ENCODE data around the gene C18orf54.
A peak's percentile ranks its signal among the peaks of the same experiment; 100 is the strongest.
"Not testable (repeated sequence)": the region's sequence is repeated elsewhere in the genome, so short reads cannot be mapped to it uniquely, and the experiment has no call there.

C18orf54 gene

DNA sequence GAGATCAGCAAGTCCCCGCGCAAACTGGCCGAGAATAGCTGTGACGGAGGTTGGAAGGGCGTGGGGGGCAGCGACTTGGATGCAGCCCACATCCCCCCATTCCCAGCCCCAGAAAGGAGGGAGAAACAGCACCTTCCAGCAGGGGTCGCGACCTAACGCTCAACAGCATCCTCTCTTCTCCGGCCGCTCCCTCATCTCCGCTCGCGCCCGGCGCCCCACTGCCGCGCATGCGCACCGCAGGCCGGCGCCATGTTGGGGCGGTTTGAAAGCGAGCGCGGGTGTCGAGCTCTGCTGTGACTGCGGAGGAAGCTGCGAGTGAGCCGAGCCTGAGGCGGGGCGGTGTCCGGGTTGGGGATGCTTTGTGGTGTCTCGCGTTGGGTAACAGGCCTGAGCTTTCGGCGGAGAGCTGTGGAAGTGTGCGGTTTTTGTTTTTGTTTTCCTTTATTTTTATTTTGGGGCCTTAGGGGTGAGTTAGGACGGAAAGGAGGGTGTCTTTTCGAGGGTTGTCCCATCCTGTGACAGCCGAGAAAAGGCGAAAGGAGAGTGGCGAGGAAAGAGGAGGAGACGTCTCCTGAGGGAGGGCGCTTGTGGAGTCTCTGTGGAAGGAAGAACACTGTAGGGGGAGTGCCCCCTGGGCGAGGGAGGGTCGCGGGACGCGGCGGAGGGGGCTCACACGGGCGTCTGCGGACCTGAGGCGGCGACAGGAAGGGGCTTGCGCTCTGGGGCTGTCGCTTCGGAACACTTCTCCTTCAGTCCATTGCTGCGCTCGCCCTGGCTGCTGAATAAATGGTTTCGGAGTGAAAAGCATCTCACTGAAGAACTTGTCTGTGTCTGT is at the start of gene C18orf54, which contains the start of gene STARD6:
C18orf54 (plus strand) TSS at position 247 of the 835 bp plus-strand sequence. CDS start 2,667 bp downstream, outside the sequence.
STARD6 (minus strand) TSS at position 199 of the 835 bp plus-strand sequence. CDS start 3,285 bp downstream, outside the sequence.
- peak within 1 kb of the TSS; percentile 48 for H3K27ac ChIP-seq
- peak; percentile 46 for DNase-seq (ENCODE audit: low read depth, low spot score)

GRCh38 chr18:54309564-54309963 is 48.1 kb upstream of the C18orf54 start:
- H3K27ac ChIP-seq; DNase-seq (ENCODE audit: low read depth, low spot score): not testable (repeated sequence)

DNA sequence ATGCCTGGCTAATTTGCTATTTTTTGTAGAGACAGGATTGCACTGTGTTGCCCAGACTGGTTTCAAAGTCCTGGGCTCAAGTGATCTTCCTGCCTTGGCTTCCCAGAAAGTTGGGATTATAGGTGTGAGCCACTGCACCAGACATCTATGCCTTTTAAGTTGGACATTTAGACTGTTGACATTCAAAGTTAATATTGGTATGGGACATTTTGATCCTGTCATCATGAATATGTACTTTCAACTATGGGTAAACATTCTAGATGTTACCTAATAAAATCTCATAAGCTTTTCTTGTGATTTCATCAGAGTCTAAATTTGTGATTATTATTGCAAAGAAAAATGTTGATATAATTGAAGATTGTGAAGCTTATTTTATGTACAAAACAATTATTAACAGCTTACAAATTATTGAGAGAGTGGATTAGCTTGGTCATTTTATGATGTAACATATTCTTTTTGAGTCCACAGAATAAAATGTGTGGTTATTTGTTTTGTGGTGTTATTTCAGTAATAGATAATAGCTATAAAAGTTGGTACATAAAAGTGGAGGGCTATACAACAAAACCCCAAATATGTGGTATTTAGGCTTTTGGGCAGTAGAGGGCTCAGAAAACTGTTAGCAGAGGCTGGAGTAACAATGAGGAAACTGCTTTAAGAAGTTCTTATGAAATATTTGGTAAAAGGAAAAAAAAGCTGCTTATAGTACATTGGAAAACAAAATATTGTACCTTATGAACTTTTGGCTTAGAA is 41.5 kb upstream of the C18orf54 start:
- DNase-seq (ENCODE audit: low read depth, low spot score) = no peak
- H3K27ac ChIP-seq = no peak overlapping the region

DNA sequence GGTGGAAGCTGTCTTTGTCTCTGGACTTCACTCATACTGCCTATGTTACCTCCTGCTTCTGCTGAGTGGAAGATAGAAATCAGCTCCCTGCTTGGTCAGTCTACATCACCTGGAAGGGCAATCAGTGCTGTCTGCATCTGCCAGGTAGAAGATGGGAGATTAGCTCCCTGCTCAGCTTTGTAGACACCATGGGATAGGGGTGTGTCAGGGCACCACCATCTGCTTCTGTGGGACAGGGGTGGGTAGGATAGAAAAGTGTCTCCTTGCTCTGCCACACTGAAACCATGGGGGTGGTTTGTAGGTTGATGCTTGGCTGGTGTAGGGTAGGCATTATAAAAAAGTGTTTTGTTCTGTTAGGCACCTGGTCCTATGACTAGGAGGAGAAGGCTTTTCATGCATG is 34.1 kb upstream of the C18orf54 start:
- DNase-seq (ENCODE audit: low read depth, low spot score) = no peak
- H3K27ac ChIP-seq = no peak overlapping the region

DNA sequence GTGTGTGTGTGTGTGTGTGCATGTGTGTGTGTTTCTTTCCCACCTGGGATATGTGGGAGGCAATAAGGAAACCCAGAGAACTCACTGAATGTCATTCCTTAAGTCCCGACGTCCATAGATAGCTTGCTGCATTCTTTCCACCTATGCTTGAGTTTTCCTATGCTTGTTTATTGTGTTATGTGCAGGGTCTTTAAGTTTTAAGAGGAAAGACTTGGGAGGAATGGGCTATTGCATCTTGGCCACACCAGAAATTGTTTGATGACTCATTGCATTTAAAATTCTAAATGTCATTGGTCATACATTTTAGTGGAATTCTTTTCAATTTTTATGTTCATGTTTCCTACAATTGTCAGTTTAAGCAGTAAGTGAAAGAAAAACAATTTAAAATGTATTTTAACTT is 33.7 kb upstream of the C18orf54 start:
- H3K27ac ChIP-seq = no peak overlapping the region
- DNase-seq (ENCODE audit: low read depth, low spot score) = no peak

DNA sequence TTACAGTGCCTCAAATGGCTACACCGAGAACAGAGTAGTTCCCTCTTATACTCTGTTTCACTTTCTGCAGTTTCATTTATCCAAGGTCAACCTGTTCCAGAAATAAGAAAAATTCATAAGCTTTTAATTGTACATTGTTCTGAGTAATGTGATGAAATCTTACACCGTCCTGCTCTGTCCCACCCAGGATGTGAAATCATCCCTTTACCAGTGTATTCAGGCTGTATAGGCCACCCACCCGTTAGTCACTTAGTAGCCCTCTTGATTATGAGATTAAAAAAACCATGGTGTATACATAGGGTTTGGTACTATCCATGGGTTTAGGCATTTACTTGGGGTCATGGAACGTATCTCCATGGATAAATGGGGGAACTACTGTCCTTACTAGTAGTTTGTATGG is 29.9 kb upstream of the C18orf54 start:
- DNase-seq (ENCODE audit: low read depth, low spot score) = no peak
- peak overlapping the region; percentile 1 for H3K27ac ChIP-seq

- DNase-seq (ENCODE audit: low read depth, low spot score) = no peak
- H3K27ac ChIP-seq = no peak overlapping the region
Measured at GRCh38 chr18:54329787-54330186, 27.9 kb upstream of the C18orf54 start.

GRCh38 chr18:54330768-54331548 is 26.7 kb upstream of the C18orf54 start:
- DNase-seq (ENCODE audit: low read depth, low spot score) = no peak
- no peak overlapping the region for H3K27ac ChIP-seq

DNA sequence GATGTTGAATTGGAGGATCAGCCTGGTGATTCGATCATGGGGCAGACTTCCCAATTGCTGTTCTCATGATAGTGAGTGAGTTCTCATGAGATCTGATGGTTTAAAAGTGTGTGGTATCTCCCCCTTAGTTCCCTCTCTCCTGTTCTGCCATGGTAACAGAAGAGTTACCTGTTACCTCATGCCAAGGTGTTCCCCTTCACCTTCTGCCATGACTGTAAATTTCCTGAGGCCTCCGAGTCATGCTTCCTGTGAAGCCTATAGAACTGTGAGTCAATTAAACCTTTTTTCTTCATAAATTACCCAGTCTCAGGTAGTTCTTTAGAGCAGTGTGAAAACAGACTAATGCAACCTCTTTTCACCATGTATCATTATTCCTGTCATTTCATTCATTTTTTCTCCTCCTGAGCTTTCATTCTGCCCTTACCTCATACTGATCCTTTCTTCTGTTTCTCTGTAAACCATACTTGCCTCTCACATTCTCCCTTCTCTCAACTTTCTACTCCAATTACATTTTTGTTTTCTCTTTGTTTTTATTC is 22.0 kb upstream of the C18orf54 start:
- no peak for DNase-seq (ENCODE audit: low read depth, low spot score)

DNA sequence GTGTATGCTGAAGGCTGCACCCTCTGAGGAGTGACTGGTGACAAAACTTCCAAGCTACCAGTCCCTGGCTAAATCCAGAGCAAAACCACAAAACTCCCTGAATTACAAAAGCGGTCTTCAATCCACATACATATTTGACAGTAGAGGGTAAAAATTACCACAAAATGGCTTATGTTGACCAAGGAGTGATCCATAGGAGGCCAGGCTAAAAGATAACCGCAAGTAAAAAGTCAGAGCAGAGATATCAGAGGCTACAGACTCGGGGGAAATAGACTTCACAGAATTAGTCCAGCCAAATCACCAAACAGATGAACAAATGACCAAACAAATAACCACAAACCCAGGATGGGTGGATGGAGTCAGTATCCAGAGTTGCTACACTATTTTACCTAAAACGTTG is 19.5 kb upstream of the C18orf54 start:
- no peak for DNase-seq (ENCODE audit: low read depth, low spot score)
- H3K27ac ChIP-seq = no peak overlapping the region

More for the DNA sequence above, 22.0 kb upstream of the C18orf54 start:
- peak overlapping the region; percentile 32 for H3K27ac ChIP-seq

DNA sequence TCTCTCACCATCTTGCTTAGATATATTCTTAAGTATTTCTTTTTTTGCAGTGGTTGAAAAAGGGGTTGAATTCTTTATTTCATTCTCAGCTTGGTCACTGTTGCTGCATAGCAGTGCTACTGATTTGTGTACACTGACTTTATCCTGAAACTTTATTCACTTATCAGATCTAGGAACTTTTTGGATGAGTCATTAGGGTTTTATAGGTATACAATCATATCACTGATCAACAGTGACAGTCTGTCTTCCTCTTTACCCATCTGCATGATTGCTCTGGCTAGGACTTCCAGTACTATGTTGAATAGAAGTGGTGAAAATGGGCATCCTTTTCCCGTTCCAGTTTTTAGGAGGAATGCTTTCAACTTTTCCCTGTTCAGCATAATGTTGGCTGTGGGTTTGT is 6.5 kb upstream of the C18orf54 start:
- no peak overlapping the region for H3K27ac ChIP-seq
- no peak for DNase-seq (ENCODE audit: low read depth, low spot score)

DNA sequence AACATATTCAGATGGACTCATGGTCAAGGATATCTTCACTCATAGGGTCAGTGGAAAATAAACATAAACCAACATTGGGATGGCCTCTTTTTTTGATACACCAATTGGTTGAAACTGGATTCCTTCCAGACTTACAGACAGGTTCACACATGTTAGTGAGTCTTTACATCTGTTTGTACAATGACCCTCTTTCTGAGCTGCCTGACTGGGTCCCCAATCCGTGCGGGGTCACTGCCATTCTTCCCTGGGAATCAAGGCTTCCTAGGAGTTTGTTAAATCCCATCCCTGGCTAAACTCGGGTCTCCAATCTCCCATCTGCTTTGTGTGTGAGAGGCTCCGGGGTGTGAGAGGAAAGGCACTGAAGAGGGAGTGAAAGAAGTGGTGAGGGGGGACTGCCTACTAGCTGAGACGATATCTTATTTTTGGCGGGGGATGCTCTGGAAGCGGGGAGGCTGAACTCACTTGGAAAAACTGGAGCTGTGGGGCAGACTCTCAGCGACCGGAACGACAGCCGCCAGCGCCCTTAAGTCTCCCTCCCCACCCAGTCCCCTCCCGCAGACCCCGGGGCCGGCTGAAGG is 535 bp upstream of the C18orf54 start:
- DNase-seq (ENCODE audit: low read depth, low spot score) = no peak
- H3K27ac ChIP-seq = peak overlapping the region; percentile 48

DNA sequence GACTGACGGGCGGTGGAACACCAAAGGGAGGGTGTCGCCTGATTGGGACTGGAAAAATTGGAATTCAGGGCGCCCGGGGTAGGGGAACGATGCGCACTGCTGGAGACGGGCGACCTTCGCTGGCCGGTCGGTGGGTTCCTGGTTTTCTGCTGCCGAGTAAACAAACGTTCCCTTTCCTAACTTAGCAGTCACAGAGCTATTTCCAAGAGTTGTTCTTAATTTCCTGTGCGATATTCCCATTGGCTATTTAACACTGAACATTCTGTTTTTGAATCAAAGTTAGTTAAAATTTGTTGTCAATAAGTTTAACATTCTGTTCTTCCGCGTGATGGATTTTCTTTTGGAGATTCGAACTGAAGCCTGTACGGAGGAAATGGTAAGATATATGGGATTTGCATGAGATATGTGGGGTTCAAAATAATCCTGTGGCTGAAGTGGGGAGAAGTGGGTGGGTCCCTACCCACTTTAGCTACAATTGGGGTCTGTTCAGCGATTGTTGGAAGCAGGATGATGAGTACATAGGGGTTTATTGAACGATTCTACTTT is 862 bp downstream of the C18orf54 start:
- no peak for DNase-seq (ENCODE audit: low read depth, low spot score)
- peak overlapping the region; percentile 48 for H3K27ac ChIP-seq

GRCh38 chr18:54359233-54359632 is 1.5 kb downstream of the C18orf54 start:
- no peak for DNase-seq (ENCODE audit: low read depth, low spot score)

DNA sequence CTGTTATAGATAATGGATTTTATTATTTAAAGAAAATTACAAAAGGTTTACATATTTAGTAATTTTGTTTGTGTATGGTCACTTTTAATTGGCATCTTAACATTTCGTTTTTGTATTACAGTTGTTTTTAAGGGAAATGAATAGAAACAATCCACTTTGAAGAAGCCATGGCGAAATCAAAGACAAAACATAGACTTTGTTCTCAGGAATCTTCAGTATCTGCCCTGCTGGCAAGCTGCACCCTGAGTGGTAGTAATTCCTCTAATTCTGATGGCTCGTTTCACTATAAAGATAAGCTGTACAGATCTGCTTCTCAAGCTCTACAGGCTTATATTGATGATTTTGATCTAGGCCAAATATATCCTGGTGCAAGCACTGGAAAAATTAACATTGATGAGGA is 2.7 kb downstream of the C18orf54 start:
- DNase-seq (ENCODE audit: low read depth, low spot score) = no peak
- no peak overlapping the region for H3K27ac ChIP-seq

More at GRCh38 chr18:54359233-54359632, 1.5 kb downstream of the C18orf54 start:
- no peak overlapping the region for H3K27ac ChIP-seq

DNA sequence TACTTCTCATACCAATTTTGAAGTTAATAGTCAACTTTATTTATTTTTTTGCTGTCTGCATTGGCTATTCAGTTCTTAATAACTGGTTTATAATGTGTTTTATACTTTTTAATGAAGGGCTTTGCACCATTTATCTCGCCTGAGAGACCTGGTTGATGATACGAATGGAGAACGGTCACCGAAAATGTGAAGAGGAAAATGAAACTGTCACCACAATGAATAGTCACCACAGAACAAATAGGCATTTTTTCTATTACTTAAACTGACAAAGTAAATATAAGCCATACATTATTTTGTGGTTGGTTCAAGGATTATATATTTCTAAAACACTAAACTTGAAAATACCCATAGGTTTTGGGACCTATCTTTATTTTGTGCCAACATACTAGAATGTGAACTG is 20.4 kb downstream of the C18orf54 start:
- no peak for DNase-seq (ENCODE audit: low read depth, low spot score)
- no peak overlapping the region for H3K27ac ChIP-seq

DNA sequence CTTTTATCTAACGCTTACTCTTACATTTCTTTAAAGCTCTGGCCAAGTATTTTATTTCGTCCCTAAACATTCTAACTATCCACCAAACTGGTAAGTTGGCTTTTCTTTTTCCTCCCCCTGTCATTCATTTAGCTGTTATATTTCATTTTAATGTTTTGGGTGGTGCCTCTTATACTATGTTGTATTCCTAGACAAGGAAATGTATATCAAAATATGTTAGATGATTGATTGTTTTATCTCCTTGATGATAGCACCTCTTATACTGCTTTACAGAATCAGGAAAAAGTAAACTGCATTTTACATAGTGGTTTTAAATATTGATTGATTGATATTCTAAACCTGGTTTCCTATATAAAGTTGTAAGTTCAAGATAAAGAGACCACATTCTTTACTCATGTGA is 23.9 kb downstream of the C18orf54 start:
- H3K27ac ChIP-seq = no peak overlapping the region
- DNase-seq (ENCODE audit: low read depth, low spot score) = no peak

DNA sequence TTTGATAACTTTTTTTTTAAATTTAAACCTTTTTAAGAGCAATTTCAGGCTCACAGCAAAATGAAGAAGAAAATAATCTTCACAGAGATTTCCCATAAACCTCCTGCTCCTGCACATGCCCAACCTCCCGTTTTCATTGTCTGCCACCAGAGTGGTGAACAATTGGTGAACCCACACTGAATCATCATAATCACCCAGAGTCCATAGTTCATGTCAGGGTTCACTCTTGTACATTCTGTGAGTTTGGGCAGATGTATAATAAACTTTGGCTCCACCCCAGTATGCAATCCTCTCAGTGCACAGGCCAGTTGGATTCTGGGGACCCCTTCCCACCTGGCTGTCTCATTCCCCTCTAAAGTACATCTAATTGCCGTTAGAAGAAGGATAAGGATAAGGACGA is 24.4 kb downstream of the C18orf54 start:
- no peak for DNase-seq (ENCODE audit: low read depth, low spot score)
- no peak overlapping the region for H3K27ac ChIP-seq

DNA sequence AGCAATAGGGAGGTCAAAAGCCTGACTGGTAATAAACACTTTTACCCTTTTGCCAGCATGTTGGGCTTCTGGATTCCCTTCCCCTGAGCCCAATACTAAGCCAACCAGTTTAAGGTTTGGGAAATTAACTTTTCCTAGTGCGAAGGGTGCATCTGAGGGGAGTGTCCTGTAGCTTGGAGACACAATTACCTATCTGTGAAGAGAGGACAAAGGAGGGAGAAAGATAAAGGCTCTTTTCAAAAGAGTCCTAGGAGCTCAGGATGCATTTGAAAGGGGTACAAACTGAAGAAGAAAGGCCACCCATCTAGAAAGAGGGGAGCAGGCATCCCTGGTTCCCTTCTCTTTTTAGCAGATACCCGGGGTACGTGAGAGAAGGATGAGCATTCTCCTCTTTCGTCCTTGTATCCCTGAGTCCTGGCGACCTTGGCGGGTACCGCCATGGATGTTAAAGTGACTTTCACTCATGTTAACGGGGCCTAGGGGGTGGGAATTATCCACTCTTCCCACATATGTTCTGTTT is 25.1 kb downstream of the C18orf54 start:
- DNase-seq (ENCODE audit: low read depth, low spot score) = no peak
- no peak overlapping the region for H3K27ac ChIP-seq
